Measurements from ENCODE around the gene CD247.
"Not testable (repeated sequence)": the region's sequence is repeated elsewhere in the genome, so short reads cannot be mapped to it uniquely, and the experiment has no call there.

Gene CD247

DNA sequence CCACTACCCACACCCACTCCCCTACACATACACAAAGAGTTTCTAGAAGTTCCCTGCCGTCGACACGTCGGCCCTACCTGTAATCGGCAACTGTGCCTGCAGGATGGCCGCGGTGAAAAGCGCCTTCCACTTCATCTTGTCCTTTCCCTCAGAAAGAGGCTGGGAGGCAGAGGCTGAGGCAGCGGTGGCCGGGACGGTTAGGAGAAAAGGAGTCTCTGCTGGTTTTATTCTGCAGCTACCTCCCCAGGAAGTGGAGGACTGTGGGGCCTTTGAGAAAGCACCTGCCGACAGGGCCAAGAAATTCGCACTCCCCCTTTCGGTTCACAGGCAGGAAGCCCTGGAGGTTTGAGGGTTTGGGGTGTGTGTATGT lies at the start of gene CD247:
Gene CD247, minus strand, starts transcription at position 199 of the 370 bp plus-strand sequence. Its CDS starts 64 bp downstream, at position 135.
- no peak for DNase-seq

DNA sequence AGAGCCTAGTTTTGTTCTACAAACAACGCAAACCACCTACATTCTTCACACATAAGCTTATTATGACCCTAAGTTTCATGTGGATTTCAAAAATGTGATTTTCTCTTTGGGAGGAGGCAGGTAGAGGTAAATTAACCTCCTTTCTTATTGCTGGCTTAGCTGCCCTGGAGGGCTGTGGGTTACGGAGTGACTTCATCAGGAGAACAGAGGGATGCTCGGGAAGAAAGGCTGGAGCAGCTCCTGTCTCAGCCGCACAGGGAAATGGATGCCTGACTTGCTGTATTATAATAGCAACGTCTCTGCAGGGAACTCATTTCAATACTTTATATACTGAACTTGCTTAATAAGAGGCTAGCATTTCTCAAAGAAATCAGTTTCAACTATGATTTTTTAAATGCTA lies 49.3 kb upstream of the CD247 start:
- DNase-seq: no peak

DNA sequence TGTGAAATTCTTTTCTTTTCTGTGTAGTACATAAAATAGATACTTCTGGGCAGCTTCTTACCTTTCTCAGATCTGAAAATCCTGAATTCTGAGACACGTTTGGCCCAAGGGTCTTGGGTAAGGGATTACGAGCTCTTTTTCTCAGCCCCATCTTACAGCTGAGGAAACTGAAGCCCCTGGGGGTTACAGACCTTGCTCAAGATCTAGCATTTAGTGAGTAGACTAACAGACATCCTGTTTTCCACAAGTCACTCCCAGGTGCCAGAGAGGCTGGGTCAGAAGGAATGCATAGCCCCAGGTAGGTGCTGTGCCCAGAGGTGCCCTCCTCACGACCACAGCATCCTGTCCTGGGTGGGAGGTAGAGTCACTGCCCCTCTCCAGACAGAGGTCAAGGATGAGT lies 48.4 kb upstream of the CD247 start:
- no peak for DNase-seq

DNA sequence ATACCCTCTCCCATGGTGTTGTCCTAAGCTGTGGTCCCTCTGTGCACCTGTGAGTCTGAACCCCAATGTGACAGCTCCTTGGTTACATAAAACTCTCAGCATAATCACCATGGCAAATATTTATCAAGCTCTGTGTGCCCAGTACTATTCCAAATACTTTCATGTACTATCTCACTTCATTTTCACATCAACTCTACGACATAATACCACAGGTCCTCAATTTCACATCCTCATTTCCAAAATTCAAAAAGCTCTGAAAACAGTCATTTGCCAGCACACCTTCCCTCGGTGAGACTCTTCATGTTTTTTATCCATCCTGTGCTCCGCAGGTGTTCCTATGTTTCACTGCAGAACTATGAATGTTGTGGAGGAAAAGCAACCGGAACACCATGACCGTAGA lies 47.6 kb upstream of the CD247 start:
- no peak for DNase-seq

DNA sequence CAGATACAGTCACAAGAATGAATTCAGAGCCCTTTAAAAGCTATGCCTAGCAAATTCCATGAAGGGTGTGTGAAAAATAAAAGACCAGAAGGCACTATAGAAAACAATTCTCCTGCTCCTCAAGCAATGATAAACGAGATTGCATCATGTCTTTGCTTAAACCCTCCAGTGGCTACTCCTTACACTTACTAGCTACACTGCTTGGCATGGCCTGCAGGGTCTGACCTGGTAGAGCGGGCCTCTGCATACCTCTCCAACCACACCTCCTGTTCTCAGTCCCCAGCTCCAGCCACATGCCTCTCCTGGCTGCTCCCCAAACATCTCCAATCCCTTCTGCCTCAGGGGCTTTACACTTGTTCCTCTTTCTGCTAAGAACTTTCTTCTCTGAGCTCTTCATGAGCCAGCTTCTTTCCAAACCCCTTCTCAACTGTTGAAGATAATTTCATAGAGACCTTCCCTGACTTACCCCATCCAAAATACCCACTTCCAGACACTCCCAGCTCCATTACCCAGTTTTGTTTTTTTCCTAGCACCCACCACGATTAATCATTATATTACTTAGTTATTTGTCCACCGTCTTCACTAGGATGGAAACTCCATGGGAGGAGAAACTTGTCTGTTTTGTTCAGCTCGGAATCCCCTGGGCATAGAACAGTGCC lies 46.4 kb upstream of the CD247 start:
- DNase-seq: no peak

DNA sequence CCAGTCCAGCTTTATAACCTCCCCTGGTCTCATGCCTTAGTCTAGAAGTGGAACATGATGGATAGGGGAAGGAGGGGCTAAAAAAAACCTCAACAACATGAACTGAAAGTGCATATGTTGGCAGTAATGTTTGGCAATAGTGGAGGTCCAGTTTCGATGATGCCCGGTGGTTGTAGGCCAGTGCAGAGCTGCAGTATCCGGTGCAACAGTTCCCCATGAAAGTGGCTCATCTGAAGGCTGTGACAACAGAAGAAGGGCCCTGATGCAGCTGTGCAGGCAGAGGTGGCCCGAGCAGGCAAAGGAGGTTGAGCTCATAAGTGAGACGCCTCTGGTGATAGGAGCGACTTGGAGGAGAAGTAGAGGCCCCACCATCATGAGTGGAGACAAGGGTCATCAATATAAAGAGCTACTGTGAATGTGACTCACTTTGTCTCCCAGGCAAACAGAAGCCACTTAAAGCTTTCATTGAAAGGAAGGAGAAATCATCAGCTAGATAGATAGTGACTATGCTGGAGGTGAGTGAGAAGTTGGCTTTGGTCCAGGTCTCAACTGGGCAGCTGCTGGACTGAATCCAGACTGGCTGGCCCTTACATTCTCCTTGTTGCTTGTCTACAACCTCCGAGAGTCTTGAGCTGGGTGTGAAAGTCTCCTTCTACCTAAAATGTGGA lies 45.4 kb upstream of the CD247 start:
- DNase-seq: no peak

DNA sequence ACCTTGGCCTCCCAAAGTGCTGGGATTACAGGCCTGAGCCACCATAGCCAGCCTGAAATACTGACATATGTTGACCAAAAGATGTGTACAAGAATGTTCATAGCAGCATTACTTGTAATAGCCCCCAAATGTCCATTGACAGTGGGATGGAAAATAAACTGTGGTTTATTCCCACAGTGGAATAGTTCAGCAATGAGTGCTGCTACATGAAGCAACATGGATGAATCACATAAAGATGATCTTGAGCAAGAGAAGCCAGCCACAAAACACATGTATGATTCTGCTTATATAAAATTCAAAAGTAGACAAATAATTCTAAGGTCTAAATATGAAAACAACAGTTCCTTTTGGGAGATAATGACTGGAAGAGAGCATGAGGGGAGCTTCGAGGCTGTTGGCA lies 44.4 kb upstream of the CD247 start:
- DNase-seq: no peak

DNA sequence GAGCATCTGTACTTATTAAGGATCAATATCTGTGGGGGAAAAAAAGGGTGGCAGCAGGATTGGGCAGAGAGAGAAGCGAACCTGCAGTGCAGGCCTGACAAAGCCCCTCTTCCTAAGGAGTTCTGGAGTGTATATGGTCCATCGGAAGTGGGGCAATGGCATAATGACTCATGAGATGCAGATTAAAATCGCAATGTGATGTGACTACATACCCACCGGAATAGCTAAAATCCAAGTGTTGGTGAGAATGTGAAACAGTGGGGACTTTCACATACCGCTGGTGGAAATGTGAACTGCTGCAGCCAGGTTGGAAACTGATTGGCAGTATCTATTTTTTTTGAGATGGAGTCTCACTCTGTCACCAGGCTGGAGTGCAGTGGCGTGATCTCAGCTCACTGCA lies 43.4 kb upstream of the CD247 start:
- DNase-seq: no peak

DNA sequence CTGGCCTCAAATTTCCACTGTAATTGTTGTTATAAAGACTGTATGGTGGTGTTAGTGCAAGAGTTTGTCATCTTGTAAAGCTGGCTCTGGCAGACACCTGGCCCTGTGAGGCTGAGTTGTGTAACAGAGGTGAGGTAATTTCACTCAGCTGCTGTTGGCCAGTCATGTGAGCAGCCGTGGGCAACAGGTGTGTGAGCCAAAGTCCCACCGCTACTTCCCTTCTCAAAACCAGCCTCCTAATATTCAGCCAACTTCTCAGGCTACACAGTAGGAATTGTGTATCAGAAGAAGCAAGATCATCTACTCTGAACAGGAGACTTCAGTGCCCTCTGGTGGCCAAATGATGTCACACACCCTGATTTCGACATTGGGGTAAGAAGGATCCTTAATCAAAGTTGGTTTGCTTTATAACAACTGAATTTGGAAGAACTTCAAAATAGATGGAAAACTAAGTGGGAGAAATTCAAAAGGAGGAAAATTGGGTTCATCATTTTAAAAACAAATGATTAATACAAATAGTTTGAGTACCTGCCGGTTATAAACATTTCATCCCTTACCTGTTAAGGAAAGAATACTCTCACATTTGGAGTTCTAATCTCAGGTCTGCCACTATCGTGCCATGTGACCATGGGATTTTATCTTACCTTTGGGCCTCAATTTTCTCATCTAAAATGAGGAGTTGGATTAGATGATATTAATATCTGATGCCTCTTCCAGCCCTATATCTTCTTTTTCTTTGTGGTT lies 37.8 kb upstream of the CD247 start:
- DNase-seq: peak; percentile 67

DNA sequence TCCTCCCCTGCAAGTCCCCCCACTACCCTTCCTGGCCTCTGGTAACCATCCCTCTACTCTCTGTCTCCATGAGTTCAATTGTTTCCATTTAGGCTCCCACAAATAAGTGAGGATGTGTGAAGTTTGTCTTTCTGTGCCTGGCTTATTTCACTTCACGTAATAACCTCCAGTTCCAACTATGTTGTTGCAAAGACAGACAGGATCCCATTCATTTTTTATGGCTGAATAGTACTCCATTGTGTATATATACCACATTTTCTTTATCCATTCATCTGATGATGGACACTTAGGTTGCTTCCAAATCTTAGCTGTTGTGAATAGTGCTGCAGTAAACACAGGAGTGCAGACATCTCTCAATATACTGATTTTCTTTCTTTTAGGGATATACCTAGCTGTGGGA lies 36.7 kb upstream of the CD247 start:
- not testable (repeated sequence) for DNase-seq

DNA sequence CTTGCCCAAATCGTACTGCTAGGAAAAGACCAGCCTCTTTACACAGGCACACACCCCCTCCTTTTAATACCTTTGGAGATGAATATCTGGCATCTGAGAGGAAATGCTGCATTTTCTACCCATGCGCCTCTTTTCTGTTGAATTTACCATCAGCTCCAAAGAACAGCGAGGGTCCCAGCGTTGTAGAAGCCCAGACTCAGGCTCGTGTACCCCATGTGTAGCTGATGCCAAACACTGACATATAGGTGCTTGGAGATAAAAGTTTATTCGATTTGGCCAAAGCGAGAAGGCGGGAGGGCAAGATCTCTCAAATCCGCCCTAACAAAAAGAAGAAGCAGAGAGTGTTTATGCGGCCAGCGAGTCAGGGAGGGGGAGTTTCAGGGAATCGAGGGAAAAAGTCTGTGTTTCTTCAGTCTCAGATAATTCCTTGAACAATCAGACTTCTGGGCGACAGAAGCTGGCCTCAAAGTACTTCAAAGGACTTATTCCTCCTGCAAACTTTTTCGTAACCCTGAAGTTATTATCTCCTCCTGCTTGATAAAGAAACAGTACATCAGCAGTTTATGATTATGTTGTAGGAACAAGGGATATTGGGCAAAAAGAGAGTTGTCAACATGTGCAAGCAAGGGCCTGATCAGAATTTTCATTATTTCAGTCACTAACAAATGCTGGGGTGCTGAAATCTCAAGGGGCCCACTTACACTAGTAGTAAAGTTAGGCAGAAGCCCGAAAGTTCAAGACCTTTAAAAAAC lies 35.9 kb upstream of the CD247 start:
- no peak for DNase-seq

DNA sequence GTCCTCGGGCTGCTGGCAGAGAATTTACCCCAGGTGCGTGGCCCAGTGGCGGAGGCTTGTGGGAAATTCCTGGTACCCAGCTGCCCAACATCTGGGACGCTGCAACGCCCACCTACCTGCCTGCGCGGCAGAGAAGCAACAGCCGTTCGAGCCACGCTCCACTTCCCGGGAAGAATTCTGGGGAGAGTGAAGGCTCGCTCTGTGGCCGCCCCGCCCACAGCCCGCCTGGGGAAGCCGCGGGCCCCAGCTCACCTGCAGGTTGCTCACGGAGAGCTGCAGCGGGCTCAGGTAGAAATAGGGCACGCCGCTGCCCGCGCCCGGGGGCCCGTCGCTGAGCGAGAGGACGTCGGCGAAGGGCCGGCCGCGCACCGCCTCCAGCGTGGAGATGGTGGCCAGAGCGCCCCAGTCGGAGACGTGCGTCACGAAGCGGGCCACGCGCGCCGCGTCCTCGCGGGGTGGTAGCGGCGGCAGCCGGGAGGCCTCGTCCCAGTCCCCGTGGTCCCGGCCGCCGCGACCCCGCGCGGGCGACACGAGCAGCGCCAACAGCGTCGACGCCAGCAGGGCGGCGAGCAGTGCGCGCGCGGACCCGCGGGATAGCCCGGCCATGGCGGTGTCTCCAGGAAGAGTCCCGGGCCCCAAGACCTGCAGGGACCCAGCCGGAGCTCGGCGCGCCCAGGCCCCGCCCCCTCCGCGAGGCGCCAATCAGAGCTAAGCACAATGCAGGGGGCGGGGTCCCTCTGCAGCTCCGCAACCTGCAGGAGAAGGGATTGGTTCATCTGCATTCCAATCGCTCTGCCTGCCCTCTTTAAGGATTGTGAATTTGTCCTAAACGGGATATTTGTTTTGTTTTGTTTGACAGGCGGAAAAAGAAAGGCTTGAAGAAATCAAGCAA lies 35.1 kb upstream of the CD247 start, which contains the start of gene CREG1:
Gene CREG1, minus strand, starts transcription at position 627 of the 892 bp plus-strand sequence.
- DNase-seq: peak; percentile 68

DNA sequence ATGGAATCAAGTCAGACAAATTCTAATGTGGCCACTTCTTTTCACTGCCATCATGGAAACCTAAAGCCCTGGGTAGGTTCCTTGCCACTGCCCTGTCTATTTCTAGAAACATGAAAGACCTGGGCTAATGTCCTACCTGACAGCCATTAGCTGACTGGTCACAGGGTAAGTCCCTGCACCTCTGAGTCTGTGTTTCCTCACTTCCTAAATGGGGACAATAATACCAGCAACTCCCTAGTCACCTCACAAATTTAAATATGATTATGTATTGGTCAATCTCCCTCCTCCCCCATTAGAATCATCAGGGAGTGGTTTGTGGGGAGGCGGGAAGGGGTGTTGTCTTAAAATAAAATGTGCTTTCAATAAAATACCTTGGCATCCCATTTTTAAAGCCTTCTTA lies 33.0 kb upstream of the CD247 start:
- no peak for DNase-seq

DNA sequence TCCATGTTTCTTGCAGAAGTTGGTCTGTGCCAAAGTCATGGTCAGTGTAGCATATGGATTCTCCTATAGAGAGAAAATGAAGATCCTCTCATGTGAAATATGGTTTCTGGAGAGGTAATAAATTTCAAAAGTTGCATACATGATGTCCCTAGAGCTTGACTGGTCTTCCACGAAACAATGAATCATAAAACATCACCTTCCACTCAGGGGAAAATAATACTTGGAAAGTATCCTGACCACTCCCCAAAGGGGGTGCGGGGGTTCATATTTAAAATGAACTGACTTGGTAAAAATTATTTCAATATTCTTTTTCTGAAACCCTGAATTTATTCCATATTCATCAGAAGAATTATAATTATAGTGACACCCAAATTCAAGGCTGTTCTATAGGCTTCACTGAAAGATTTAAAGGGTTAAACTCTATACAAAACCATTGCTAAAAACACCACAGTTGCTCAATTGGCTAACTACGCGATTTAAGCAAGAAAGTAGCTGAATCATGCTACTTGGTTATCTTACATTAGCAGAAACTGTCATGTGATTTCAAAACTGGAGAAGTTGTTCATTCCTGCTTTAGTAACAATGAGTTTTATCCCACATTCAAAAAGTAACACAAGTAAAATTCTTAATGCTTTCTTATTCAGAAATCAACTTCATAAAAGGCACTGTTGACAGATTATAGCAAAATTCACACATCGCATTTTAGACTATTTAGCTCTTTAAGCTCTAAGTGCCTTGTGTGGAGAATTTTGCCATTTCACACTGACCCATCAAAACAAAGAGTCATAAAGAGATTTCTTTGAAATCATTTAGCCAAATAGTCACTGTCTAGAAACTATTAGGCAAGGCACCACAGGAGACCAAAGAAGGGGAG lies 30.0 kb upstream of the CD247 start:
- no peak for DNase-seq

DNA sequence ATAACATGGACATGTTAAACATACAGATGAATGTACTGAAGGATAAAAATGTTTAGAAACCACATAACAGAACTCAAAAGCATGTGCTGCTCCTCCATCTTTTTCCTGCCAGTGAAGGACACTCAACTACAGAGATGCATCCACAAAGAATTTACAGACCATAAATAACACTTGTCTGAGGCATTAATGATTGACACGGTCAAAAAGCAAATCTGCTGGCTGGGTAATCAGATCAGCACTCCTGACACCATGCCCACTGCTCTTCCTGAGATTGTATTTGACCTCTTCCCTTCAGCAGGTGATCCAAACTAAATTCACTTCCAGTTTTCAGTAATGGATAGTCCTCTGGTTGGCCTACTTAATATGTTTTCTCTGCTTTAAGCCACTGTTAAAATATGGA lies 28.6 kb upstream of the CD247 start:
- DNase-seq: no peak

DNA sequence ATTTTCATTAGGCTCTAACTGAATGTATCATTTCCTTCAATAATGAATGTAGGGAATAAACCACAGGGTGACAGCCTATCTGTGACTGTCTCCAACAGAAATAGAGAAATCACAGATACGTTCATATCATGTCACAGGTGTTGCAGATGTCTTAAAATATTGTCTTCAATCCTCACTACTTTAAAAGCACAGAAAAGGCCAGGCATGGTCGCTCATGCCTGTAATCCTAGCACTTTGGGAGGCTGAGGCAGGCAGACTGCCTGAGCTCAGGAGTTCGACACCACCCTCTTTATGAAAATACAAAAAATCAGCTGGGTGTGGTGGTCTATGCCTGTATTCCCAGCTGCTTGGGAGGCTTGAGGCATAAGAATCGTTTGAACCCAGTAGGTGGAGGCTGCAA lies 27.0 kb upstream of the CD247 start:
- no peak for DNase-seq

DNA sequence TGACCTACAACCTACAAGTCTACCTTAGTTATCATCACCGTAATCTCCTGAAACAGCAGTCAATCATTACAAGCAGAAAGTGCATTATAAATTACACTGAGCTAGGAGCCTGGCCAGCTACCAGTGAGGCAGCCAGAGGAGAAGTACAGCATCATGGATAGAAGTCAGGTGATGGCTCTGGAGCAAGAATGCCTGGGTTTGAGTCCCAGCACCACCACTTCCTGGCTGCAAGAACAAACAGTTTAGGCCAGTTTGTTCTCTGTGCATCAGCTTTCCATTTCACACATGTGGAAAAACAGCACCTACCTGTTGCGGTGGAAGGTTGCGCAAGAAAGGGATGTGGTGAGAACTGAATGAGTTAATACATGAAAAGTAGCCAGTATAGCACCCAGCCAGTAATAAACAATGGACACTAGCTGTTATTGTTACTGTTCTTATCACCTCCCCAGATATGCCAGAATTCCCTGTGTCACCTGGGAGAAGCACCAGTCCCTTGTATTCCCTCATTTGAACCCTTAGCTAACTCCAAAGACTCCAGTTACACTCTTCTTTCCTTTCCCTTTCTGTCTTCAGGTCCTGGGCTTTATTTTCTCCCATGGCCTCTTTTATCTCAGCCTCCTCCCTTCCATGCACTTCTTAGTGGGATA lies 26.2 kb upstream of the CD247 start:
- no peak for DNase-seq

DNA sequence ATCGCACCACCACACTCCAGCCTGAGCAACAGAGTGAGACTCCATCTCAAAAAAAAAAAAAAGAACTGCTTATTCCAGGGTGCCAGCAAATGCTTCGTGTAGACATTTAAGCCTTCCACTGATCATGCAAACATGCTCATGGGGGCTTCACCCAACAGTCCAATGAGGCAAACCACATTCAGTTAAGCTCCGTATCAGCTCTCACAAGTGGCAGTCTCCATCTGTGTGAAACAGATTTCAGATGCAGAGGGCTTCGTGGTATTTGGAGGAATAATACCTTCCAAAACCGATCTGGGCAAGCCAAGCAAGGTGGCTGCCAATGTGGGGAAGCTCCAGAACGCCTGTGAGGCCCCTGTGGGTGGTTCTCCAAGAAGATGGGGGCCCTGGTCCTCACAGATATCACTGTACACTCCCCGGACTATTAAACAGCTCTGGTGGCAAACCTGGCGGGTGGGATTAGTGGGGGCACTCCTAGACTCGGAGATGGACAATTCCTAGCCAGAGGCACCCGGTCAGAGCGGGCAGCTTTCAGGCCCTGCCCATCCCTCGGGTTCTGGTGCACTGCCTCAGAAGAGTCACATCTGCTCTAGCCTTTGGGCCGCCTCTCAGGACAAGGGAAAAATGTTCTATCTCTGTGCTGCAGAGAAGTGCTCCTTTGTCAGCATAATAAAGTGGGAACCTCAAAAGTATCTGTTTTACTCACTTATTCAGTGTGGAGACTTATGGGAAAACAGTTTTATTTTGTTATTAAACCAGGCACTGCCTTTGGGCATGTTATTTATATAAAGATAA lies 25.1 kb upstream of the CD247 start:
- no peak for DNase-seq

DNA sequence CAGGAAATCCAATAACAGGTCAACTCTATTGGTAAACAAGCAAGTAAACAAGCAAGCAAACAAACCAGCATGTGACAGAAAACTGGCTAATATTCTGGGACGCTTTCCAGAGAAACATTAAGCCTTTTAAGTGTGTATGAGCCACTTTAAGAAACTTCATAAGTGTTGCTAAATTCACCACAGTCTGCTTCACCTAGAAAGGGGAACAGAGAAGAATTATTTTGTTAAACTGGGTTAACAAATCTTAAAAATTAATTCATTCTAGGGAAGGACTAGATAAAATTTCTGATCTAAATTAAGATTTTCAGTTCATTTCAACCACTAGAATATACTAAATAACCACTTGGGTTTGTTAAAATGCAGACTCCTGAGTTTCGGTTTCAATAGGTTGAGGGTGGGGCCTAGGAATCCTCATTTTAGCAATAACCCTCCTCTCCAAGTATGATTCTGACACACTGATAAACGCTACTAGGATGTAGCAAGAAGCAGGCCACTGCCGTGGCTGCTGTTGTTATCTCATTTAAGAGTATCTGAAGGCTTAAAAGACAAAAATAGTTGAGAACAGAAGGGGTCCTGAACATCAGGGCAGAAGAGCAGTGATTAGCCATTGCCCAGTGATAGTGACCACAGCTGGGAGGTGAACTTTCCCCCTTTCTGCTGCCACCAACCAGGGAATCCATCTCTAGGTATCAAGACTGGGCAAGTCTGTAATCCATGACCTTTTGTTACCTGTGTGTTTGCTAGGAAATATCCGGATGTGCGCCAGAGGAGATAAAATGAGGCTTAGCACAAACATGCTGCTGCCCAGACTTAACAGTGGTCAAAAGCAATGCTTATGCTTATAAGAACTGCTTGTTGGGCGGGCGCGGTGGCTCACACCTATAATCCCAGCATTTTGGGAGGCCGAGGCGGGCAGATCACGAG lies 24.0 kb upstream of the CD247 start:
- no peak for DNase-seq
